SK-N-SH (cell line): ENCODE data around the gene KRT4.

Experiments used
- CTCF ChIP-seq: fragments of 200-600 bp; sonication (generic); IDR thresholded peaks from 2 replicates; pipeline ENCODE4 v1.6.1; 2017; ENCODE audit warnings: antibody characterized with exemption, mild to moderate bottlenecking, moderate library complexity
- POLR2AphosphoS5 ChIP-seq: IDR thresholded peaks from 2 replicates; pipeline ENCODE4 v1.6.1; 2012; ENCODE audit warnings: low read depth, low read length

- TF ChIP-seq CTCF (no peak), POLR2AphosphoS5 (no peak)
Measured at GRCh38 chr12:52835271-52836041, 21.5 kb upstream of the KRT4 start.
